GM19463 (cell line): ENCODE measurements around the gene SDCCAG8.
A peak's percentile ranks its signal among the peaks of the same experiment; 100 is the strongest.

Source experiments
- ATAC-seq: cut with Tn5 transposase; IDR thresholded peaks from one replicate; pipeline ENCODE4 v1.9.1; 2021; ENCODE audit warnings: mild to moderate bottlenecking, moderate library complexity; ENCODE audit not compliant: unreplicated experiment

SDCCAG8 gene

DNA sequence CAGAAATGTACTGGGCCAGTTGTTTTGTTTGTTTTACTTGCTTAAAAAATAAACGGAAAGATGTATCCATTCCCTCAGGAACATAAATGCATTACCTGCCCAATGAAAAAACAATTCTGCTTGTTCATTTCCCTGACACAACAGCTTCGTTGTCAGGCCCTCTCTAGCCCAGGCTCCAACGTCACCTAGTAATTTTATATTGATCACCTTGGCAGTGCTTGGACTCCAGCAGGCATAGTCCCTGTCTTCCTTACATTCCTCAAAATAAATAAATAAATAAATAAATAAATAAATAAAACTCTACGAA lies 2.0 kb upstream of the SDCCAG8 start:
- ATAC-seq: no peak

DNA sequence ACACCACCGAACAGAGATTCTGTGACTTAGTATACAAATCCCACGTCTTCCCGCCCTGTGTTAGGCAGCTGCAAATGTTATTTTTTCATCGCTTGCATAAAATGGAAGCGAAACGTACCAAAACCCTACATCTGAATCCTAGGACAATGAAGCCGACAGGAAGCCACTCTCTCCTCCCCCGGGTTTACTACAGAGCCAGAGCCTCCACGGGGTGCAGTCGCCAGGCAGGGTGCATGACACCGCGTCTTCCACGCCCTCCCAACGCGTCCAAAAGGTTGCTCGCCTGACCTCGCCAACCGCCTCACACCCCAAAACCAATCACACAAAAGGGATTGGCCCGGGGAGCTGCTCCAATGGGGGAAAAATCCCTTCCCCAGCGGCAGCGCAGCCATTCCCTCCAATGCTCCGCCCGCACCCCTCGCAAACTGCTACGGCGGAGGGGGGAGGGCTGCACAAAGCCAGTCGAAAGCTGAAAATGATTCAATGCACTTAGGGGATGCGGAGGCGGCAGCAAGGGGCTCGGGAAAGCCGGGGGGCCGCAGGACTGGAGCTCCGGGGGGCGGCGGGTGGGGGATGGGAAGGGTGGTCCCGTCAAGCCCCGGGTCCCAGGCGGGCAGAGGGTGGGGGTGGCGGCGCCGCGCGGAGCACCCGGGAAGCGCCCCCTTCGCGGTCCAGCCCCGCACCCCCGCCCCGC lies 1.5 kb upstream of the SDCCAG8 start:
- ATAC-seq: peak; percentile 14

DNA sequence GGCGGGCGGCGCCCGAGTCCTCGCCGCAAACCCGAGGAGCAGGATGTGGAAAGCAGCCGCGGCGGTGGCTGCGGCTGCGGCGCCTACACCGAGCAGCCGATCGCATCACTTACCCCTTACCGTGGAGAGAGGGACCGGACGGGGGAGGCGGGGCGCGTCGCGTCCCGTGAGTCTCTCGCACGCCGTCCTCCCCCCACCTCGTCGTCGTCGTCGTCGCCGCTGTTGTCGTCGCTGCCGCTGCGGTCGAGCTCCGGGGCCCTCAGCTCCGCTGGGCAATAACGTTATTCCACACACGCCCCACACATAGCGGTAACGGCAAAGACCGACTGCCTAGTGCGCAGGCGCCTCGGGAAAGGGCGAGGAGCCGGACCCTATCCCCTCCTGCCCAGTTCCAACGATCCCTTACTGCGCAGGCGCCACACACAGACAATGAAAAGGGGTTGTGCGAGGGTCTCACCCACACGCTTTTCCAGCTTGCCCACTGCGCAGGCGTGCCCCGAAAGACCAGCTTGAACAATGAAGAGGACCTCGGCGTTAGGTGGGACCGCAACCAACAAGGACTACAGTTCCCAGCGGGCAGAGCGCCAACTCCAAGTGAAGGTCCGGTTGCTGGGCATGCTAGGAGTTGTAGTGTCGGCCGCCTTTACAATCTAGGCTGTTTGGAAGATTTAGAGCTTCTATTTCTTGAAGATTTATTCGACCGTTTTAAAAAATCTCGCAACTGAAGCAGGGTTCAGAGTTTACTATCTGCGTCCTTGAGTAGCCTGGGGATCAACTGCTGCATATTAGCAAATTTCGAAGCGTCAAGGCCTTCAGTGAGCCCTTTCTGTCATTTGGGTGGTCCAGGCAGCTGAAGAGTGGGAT lies 682 bp upstream of the SDCCAG8 start, which contains the start of gene CEP170:
CEP170 (minus strand) TSS at position 355 of the 864 bp plus-strand sequence. CDS start 30,001 bp downstream, outside the sequence.
- ATAC-seq: peak; percentile 50

DNA sequence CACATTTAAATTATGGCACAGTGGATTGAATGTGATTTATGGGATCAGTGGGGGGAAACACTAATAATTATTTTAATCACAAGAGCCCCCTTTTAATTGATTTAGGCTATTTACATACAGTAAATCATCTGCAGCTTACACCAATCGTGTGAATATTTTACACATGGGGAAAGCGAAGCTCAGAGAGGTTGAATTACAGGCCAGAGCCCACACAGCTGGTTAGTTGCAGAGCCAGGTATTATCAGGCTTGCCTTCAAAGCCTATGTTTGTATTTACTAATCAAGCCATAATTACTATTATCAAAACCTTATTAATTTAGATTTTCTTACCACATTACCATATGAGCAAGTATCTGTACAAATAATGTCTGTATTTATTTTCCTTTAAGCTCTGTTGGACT lies 749 bp downstream of the SDCCAG8 start:
- ATAC-seq: no peak

DNA sequence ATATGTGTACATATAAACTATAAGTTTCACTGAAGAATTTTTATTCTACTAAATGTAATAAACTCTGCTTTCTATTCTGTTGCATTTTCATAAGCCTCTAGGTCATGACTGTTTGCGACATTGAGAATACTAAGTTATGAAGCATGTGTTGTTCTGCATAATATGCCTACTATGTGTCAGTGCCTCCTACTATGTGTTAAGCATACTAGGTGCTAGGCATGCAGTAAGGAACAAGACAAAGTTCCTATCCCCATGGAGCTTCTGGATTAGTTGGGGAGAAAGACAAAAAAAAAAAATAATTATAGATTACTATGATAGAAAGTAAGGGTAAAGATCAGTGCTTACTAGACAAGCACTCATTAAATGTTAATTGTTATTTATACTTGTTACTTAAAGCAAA lies 1.3 kb downstream of the SDCCAG8 start:
- no peak for ATAC-seq

DNA sequence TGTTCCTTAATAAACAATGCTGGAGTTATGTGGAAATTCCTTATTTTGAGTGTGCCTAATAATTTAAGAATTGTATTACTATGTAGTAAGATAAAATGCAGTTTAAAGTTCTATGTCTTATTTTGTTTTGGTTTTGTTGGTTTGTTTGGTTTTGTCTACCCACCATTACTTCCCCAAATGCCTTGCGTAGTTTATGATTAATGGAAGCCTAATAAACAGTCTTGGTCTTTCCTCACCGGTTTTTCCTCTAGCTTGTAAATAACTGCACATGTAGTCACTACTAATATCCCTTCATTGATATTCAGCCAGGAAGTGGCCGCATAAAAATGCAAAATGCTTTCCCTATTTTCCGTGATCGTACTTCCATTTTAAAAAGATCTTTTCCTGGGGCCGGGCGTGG lies 2.9 kb downstream of the SDCCAG8 start:
- no peak for ATAC-seq

DNA sequence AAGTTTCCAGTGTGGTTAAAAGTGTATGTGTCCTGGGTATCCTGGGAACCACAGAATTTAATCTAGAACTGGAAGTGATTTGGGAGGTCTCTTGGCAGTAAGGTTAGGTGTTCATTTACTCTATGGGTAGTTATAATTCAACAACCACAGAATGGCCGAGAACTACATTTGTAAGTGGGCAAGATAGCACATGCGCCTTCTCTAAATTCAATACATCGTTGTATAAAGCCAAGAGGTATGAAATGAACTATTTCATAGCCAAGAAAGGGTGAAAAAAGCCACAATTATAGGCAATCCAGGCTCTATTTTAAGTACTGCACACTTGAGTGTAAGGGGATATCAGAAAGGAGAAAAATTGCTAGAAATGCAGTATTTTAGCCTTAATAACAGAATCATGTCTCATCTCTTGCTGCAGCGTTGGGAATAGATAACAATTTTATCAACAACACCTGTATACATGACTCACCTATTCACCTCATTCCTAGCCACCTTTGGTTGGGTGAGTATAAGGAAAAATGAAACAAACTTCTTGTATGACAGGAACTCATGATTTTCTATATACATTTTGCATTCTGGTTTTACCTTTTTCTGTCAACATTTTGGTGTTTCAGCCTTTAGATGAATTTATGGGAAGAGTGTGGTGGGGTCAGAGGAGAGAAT lies 4.5 kb downstream of the SDCCAG8 start:
- ATAC-seq: no peak

DNA sequence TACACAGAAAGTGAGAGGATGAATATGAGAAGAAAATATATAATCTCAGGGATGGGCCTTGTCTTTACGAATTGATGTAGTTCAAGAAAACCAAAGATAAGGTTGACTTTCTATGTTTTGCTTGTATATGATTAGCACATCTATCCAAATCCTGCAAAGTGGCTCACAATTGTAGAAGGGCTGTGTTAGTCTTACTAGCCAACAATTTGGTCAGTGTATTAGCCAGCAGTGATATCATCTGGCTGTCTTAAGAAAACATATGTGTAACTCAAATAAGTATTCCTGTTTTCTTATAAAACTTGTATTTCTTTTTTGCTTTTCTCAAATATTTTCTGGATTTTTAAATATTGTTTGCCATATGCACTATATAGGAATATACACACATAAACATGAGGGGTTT lies 5.5 kb downstream of the SDCCAG8 start:
- ATAC-seq: no peak

DNA sequence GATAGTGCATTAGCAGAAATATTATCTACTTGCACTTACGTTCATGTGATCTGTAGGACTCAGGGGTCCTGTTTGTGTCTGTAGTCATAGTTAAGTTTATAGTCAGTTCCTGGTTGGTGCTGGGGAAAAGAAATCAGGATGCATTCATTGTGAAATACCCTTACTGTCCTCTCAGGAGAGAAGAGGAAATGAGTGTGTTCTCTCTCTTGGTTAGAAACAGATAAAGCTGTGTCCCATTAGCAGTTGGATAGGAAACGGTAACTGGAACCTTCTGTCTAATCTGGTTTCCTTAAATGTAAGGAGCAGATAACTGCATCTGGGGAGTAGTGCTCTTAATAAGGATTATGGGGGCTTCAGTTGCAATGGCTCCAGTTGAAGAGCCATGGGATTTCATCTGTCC lies 8.9 kb downstream of the SDCCAG8 start:
- ATAC-seq: no peak

DNA sequence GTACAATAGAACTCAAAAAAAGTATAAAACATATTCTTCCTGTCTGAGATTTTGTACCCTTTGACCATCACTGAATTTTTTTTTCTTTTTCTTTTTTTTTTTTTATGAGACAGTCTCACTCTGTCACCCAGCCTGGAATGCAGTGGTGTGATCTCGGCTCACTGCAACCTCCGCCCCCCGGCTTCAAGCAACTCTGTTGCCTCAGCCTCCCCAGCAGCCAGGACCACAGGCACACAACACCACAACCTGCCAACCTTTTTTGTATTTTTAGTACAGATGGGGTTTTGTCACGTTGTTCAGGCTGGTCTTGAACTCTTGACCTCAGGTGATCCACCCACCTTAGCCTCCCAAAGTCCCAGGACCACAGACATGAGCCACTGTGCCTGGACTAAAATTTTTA lies 10.4 kb downstream of the SDCCAG8 start:
- no peak for ATAC-seq

DNA sequence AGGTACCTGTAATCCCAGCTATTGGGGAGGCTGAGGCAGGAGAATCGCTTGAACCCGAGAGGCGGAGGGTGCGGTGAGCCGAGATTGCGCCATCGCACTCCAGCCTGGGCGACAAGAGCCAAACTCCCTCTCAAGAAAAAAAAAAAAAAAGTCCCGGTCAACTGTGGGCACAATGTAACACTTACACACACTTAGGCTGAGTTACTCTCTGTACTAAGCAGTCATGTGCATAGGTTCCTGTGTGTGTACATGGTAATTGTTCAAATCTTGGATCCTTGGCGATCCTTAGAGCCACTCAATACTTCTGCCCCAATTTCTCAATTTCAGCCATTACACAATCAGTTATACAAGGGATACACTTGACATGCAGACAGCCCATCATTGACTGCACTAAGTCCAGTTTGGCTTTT lies 11.6 kb downstream of the SDCCAG8 start:
- ATAC-seq: no peak

DNA sequence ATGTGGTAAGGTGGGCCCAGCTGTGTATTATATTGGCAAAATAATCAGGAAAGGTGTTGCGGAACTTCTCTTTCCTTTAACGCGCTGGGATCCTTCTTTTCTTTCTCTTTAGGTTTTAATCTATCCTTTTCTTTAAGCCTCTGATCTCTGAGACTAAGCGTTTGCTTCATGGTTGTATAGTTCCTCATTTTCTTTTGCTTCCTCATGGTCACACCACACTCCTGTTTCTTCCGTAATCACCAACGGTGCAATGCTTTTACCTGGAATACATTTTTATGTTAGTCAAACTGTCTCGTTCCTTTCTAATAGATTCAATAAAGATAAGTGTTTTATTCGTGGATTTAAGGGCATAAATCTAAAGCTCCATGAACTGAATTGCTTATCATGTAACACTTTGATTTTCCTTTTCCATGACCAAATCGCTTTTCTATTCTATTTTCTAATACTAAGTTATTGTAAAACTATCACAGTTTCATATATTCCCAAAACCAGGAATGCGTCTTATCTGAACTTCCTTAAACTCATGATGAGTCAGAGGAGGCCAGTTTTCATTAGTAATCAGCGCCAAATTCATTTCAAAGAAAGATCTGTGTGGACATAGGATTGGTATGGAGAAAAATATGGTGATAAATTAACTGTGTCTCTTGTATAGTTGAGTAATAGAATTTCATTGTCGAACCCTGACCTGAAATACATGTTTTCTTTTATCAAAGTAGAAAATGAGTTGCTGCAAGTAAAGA lies 12.2 kb downstream of the SDCCAG8 start:
- no peak for ATAC-seq

DNA sequence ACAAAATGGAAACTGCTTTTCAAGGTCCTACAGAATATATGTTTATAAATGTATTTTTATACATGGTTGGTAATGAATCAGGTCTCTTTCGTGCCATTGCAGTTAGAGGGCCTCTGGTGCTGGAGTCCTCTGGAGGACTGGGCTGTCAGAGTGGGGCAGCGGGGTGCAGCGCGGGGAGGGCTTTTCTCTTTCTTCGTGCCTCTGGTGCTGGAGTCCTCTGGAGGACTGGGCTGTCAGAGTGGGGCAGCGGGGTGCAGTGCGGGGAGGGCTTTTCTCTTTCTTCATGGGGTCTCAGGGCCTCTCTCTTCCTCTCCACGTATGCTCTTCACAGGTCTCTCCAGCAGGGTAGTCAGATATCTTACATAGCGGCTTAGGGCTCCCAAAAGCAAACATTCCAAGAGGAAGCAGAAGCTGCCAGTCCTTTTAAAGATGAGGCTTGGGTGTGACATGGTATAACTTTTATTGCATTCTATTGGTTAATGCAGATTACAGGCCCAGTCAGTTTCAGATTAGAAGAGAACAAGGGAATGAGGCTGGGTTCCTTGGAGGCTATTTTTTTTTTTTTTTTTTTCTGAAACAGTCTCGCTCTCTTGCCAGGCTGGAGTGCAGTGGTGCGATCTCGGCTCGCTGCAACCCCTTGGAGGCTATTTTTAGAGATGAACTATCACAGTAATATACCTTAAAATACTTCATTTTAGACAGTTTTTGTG lies 13.1 kb downstream of the SDCCAG8 start:
- peak; percentile 18 for ATAC-seq

DNA sequence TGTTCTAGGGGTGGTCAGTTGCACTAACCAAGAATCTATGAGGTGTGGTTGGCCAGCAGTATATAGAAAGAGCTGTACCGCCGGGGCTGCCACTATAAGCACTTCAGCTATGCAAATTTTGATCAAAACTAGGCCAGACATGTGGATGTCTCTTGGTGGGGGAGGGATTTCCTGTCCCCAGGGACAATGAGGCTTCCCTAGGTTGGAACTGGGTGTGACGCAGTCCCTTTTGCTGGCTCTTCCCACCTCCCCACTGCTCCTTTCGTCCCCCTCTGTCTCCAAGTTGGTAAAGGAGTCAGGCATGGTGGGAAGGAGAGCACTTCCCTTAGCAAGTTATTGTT lies 13.6 kb downstream of the SDCCAG8 start:
- peak; percentile 63 for ATAC-seq

DNA sequence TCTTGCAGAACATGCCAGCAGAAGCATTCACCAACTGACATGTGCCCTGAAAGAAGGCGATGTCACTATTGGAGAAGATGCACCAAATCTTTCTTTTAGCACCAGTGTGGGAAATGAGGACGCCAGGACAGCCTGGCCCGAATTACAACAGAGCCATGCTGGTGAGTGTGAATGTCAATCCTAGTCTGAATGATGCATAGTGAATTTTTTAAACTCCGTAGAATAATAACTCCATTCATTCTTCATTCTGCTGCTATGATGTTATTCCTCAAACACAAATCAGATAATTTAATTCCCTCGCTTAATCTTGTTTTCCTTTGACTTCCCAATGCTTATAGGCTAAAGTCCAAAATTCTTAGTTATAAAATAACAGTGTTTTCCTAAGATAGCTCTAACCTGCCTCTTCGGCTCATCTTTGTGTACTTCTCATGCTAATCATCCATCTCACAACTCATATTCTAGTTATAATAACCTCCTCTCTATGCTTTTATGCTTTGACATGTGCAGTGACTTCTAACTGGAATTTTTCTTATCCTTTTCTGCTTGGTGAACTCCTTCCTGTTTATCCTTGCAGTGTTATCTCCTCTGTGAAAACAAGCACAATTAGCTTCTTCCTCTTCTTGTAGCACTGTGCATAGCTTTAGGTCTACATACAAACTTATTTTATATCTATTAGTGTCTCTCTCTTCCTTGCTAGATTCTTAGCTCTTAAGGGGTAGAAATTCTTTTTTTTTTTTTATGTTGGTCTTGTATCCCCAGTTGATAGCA lies 14.4 kb downstream of the SDCCAG8 start:
- ATAC-seq: no peak

DNA sequence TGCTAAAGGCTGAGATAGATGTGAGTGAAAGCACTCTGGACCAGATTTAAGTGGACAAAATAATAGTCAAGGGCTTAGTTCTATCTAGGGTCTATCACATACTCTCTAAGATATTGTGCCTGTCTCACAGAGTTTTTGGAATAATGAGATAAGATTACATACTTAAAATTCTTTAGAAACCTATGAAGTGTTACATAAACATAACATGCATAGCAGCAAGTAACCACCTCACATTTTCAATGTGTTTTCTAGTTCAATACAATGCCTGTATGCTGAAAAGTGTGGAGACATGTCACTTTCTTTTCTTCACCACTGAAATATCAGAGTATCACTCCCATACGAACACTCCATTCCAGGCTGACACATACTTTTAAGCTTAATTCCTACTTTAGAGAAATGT lies 16.2 kb downstream of the SDCCAG8 start:
- ATAC-seq: no peak

DNA sequence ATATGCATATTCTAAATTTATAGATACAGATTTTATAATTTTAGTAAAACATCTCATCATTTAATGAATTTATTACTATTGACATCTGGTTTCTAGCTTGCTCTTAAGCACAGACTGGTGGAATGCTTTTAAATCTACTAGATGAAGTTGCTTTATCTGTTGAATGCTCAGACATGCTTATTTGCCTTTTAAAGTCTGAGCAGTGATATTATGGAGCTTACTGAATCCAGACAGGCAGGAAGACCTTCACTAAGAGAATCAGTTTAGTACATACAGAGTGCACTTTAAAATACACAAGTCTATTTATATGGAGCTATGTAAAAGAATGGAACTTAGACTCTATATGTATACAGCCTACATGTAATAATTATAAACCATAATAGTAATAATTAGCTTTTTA lies 16.6 kb downstream of the SDCCAG8 start:
- ATAC-seq: no peak

DNA sequence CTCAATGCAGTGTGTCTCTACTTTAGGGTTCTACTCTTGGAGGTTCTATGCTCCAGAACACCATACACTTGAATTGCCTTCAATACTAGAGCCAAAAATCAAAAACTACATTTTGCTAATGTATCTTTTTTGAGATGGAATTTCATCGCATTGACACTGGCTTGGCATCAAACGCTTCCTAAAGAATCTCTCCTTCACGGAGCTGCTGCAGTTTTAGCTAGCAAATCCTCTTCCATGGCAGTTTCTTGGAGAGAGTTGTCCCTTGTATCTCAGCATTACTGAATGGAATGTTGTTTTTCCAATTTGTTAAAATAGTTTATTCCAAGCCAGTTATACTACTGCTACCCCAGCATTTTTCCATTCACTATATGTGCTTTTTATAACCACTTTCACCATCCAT lies 17.7 kb downstream of the SDCCAG8 start:
- no peak for ATAC-seq

DNA sequence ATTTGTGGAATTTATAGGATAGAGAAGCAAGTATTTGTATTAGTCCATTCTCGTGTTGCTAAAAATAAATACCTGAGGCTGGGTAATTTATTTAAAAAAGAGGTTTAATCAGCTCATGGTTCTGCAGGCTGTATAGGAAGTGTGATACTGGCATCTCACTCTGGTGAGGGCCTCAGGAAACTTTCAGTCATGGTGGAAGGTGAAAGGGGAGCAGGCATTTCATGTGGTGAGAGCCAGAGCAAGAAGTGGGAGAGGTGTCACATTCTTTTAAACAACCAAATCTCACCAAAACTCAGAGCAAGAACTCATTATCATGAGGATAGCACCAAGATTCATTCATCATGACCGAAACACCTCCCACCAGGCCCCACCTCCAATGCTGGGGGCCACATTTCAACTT lies 18.1 kb downstream of the SDCCAG8 start:
- ATAC-seq: no peak

DNA sequence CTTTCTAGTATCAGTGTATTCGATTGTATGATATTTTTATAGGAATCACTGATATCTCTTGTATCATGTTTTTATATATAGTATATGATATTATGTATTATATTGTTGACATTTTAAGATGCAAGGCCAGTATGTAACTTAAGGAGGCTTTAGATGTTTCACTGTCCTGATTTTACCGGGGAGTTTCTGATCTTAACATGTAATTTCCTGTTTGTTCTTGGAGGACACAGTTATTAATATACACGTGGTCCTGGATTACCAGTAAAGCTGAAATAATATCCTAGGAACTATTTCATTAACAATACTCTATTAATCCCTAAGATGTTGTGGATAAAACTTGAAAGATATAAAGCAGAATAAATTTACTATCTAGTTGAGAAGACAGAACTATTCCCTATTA lies 19.5 kb downstream of the SDCCAG8 start:
- no peak for ATAC-seq
